Endothelial cell of umbilical vein (primary cell): Measurements from ENCODE around the gene LILRA1. TPM values are rescaled to one million over a fixed set of nuclear protein-coding genes. Genes with fewer than 3 reads are reported as not detected.
"Not testable (repeated sequence)": the region's sequence is repeated elsewhere in the genome, so short reads cannot be mapped to it uniquely, and the experiment has no call there.

ENCODE experiments used
- BruUV-seq: library from RNA; stranded (reverse); fragments of 400-500 nt; replicated peaks from 2 replicates; lab custom pipeline; 2021; lab: Mats Ljungman, UMichigan
- CTCF ChIA-PET: fragments of 300-600, 350-600 bp; sonication (Branson Sonifier 250); formaldehyde crosslinking; loops from one replicate; lab custom pipeline; 2021; ENCODE audit warnings: antibody characterized with exemption, inconsistent platforms; lab: Charles Lee
- POLR2A ChIA-PET: fragments of 300-600, 350-600 bp; sonication (Branson Sonifier 250); formaldehyde crosslinking; loops from one replicate; lab custom pipeline; 2021; ENCODE audit warnings: antibody characterized with exemption, inconsistent platforms; lab: Charles Lee
- DNase-seq: peaks from one replicate; pipeline ENCODE4 v3.0.0-alpha.2; 2011; ENCODE audit warnings: low read depth, low spot score
- FAIRE-seq: peaks from 2 replicates; lab custom pipeline; 2011; peaks lifted over from hg19 to GRCh38; lab: Jason Lieb, UNC
- H2AFZ ChIP-seq: 2 replicates; pipeline ENCODE4 v1.6.0; 2012; ENCODE audit warnings: low read depth, low read length, control low read depth, inconsistent platforms
- H3K27ac ChIP-seq: 2 replicates; pipeline ENCODE4 v1.5.1; 2011; ENCODE audit warnings: low read depth, mild to moderate bottlenecking, control low read depth, low read length, moderate library complexity; ENCODE audit not compliant: insufficient read depth
- H3K27me3 ChIP-seq, 2 experiments: 2 replicates each; pipeline versions ENCODE4 v1.6.0 to v1.6.1; 2011; ENCODE audit warnings: low read length in 2 of 2, mixed read lengths in 1 of 2; ENCODE audit not compliant: control insufficient read depth in 2 of 2, insufficient read depth in 2 of 2
- H3K36me3 ChIP-seq, 2 experiments: 2 replicates in 1 of 2; 3 replicates in 1 of 2; pipeline ENCODE4 v1.5.1; 2011; ENCODE audit warnings: low read length in 2 of 2, mild to moderate bottlenecking in 1 of 2, moderate library complexity in 1 of 2; ENCODE audit not compliant: control insufficient read depth in 2 of 2, insufficient read depth in 2 of 2; ENCODE audit errors: extremely low read depth in 1 of 2
- H3K4me1 ChIP-seq: 3 replicates; pipeline ENCODE4 v1.5.1; 2011; ENCODE audit warnings: mild to moderate bottlenecking, low read length; ENCODE audit not compliant: control insufficient read depth, insufficient read depth; ENCODE audit errors: extremely low read depth
- H3K4me2 ChIP-seq: 2 replicates; pipeline ENCODE4 v1.6.1; 2011; ENCODE audit warnings: low read length, control low read depth, mixed read lengths; ENCODE audit not compliant: insufficient read depth
- H3K4me3 ChIP-seq, 3 experiments: fragments of 200-600 bp in 1 of 3; sonication (generic), shearing (Covaris generic) in 1 of 3; replicated peaks in 1 of 3; 2 replicates each; pipeline ENCODE4 v1.5.1; 2011 to 2016; ENCODE audit warnings: control low read depth in 3 of 3, low read length in 3 of 3, mild to moderate bottlenecking in 2 of 3, inconsistent platforms in 1 of 3, low read depth in 1 of 3, moderate library complexity in 1 of 3; ENCODE audit not compliant: insufficient read depth in 1 of 3
- H3K79me2 ChIP-seq: 2 replicates; pipeline ENCODE4 v1.6.0; 2012; ENCODE audit warnings: low read length, inconsistent platforms; ENCODE audit not compliant: control insufficient read depth, insufficient read depth
- H3K9ac ChIP-seq: replicated peaks from 2 replicates; pipeline ENCODE3; 2011; ENCODE audit warnings: low read length, control low read depth; ENCODE audit not compliant: insufficient read depth; ENCODE audit errors: extremely low read depth
- H3K9me1 ChIP-seq: replicated peaks from 3 replicates; pipeline ENCODE4 v1.6.0; 2011; ENCODE audit warnings: mild to moderate bottlenecking, low read length; ENCODE audit not compliant: control insufficient read depth, insufficient read depth; ENCODE audit errors: extremely low read depth
- H3K9me3 ChIP-seq: replicated peaks from 2 replicates; pipeline ENCODE4 v1.5.1; 2012; ENCODE audit warnings: low read length, inconsistent platforms; ENCODE audit not compliant: control insufficient read depth, insufficient read depth
- H4K20me1 ChIP-seq: replicated peaks from 2 replicates; pipeline ENCODE3; 2011; ENCODE audit warnings: mild to moderate bottlenecking, low read length; ENCODE audit not compliant: control insufficient read depth, insufficient read depth; ENCODE audit errors: extremely low read depth
- CTCF ChIP-seq, 2 donors: IDR thresholded peaks; 1 replicate in 1 of 2; 2 replicates in 1 of 2; pipeline ENCODE4 v1.5.1; 2011; ENCODE audit warnings: low read length in 2 of 2, mild to moderate bottlenecking in 2 of 2, moderate library complexity in 2 of 2, control low read depth in 1 of 2, inconsistent platforms in 1 of 2, low read depth in 1 of 2; ENCODE audit not compliant: insufficient read depth in 1 of 2; ENCODE audit errors: extremely low read depth in 1 of 2
- EZH2 ChIP-seq: IDR thresholded peaks from 2 replicates; pipeline ENCODE4 v1.6.1; 2012; ENCODE audit warnings: borderline replicate concordance, low read depth, mild to moderate bottlenecking, moderate library complexity, low read length, inconsistent platforms; ENCODE audit not compliant: severe bottlenecking
- FOS ChIP-seq: IDR thresholded peaks from 2 replicates; pipeline ENCODE4 v1.6.1; 2011; ENCODE audit warnings: mild to moderate bottlenecking, low read length, moderate library complexity, borderline replicate concordance; ENCODE audit not compliant: insufficient read depth
- GATA2 ChIP-seq: IDR thresholded peaks from 2 replicates; pipeline ENCODE4 v1.7.0; 2011; ENCODE audit warnings: low read depth, mild to moderate bottlenecking, moderate library complexity, mixed read lengths, low read length; ENCODE audit not compliant: insufficient read length, insufficient read depth
- JUN ChIP-seq: IDR thresholded peaks from 2 replicates; pipeline ENCODE4 v1.6.1; 2011; ENCODE audit warnings: borderline replicate concordance, low read depth; ENCODE audit not compliant: insufficient read length, insufficient read depth
- MAX ChIP-seq: IDR thresholded peaks from 2 replicates; pipeline ENCODE4 v1.6.1; 2011; ENCODE audit not compliant: insufficient read depth, insufficient read length
- MYC ChIP-seq: IDR thresholded peaks from one replicate; pipeline ENCODE4 v1.6.1; 2011; ENCODE audit warnings: mild to moderate bottlenecking, low read depth, low read length
- POLR2A ChIP-seq: IDR thresholded peaks from 2 replicates; pipeline ENCODE4 v1.6.1; 2012; ENCODE audit warnings: low read depth, mild to moderate bottlenecking, control low read depth, low read length
- POLR2AphosphoS5 ChIP-seq: IDR thresholded peaks from 2 replicates; pipeline ENCODE4 v1.6.1; 2012; ENCODE audit warnings: low read depth, mild to moderate bottlenecking, control low read depth, low read length, moderate library complexity; ENCODE audit not compliant: insufficient read depth
- dilution Hi-C: fragments of 300-500 bp; cut with MboI; formaldehyde crosslinking; loops from one replicate; pipeline ENCODE4 v1.15.0; 2019; ENCODE audit warnings: low sequenced_read_pairs; ENCODE audit not compliant: extremely low pct_ligation_motif_present
- intact Hi-C: fragments of 100-400 bp; cut with micrococcal nuclease; formaldehyde crosslinking; loops from one replicate; pipeline ENCODE4 v1.10.0; 2022
- polyA plus RNA-seq, 4 experiments: library from polyadenylated mRNA; depleted of rRNA in 3 of 4; stranded (reverse) in 3 of 4; unstranded in 1 of 4; fragments of >200 nt; gene quantifications; 2 replicates each; pipeline versions ENCODE4 v1.2.1 to v1.2.3, GENCODE V29; 2011 to 2012; ENCODE audit warnings: missing spikeins in 1 of 4
- total RNA-seq: library from RNA; stranded (reverse); gene quantifications from 2 replicates; pipeline ENCODE4 v1.2.3, GENCODE V29; 2021

The LILRA1 gene
- total and polyA plus RNA-seq, 2 donors (not counting 3 experiments of a cell fraction or from before 2014, with no cell fraction given): not detected

- ChIA-PET CTCF (no interaction called here), POLR2A (no interaction called here)
- no peaks in the 10 kb centered on the region for H3K4me1 ChIP-seq
- no peak overlapping the region for H3K9ac ChIP-seq
- H3K27me3 ChIP-seq: no peaks in the 10 kb centered on the region
- H3K4me3 ChIP-seq: no peak overlapping the region
- H3K79me2 ChIP-seq: no peaks in the 10 kb centered on the region
- no peak overlapping the region for H3K4me2 ChIP-seq
- no peaks in the 10 kb centered on the region for H4K20me1 ChIP-seq
- FAIRE-seq (no peak), DNase-seq (no peak)
- no peak overlapping the region for H2AFZ ChIP-seq
- H3K9me3 ChIP-seq: no peaks in the 10 kb centered on the region
- intact Hi-C loops: no loop called here
- no peaks in the 10 kb centered on the region for H3K36me3 ChIP-seq
- no peaks in the 10 kb centered on the region for H3K9me1 ChIP-seq
- dilution Hi-C loops: no loop called here
- H3K27ac ChIP-seq: no peak overlapping the region
- no TSS peak for BruUV-seq
- TF ChIP-seq MAX (no peak), JUN (no peak), POLR2AphosphoS5 (no peak), FOS (no peak), EZH2 (no peak), MYC (no peak), GATA2 (no peak), POLR2A (no peak), CTCF (IDR thresholded peaks at IDR 0.05; ENCODE audit: extremely low read depth in 1 of 2, insufficient read depth in 1 of 2, low read depth in 1 of 2, low read length in 2 of 2) (no peak)
These were observed 6.4 kb upstream of the LILRA1 start for GRCh38 chr19:54587026-54587425.

- POLR2A ChIA-PET, H3K4me2 ChIP-seq, FAIRE-seq, H2AFZ ChIP-seq, dilution Hi-C loops, H3K4me3 ChIP-seq, H3K4me1 ChIP-seq, CTCF ChIA-PET, H3K79me2 ChIP-seq, H3K9ac ChIP-seq, H3K27me3 ChIP-seq, DNase-seq, H3K9me3 ChIP-seq, H3K9me1 ChIP-seq, H4K20me1 ChIP-seq, H3K27ac ChIP-seq, H3K36me3 ChIP-seq, intact Hi-C loops, BruUV-seq: not testable (repeated sequence)
These were observed 647 bp downstream of the LILRA1 start for GRCh38 chr19:54593931-54594626.
